ENCODE measurements around the gene TET2.
"Not testable (repeated sequence)": the region's sequence is repeated elsewhere in the genome, so short reads cannot be mapped to it uniquely, and the experiment has no call there.

The TET2 gene

DNA sequence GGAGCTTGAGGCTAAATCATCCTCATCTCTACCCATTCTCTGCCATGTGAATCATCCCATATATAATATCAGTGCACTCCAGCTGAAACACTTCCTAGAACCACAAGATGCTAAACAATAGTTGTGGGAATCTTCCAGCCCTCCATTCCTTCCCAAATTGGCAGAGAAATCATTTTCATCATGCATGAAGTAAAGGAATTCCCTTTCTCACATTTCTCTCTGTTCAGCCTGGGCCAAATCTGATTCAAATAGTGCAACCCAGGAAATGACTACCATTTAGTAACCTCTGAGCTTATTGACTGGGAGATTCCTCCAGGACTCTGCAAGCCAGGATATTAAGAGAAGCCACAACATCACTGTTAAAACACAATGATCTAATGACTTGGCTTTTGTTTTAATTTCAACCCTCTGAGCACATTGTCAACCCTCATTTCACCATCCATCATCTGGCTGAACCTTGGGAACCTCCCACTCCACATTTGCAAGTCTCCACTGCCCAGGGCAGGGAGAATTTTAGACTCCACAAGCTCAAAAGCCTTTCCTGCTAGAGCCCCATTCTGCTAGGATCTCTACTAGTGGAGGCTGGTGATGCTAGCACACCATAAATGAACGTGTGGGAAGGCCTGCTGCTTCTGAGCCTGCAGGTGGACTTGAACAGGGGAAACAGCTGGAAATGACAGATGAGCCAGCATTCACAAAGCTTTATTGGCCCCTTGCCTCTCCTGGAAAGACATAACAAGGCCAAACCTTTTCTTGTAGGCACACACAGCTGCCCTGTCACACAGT, 133.9 kb downstream of the TET2 start:
- in situ Hi-C loops (cut with HindIII; ENCODE audit: low sequenced_read_pairs): no loop called here

DNA sequence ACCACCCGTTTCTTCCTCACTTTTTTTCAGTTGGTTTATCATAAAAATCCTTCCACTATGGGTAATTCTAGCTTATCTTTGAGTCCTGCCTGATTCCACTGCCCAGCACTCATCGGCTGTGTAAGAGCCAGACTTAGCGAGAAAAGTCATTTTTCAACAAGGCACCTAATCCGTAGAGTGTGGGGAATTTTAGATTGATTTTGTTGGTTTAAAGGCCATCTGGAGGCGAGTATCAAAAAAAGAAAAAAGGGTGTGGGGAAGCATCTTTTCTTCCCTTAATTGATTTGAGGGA, 134.4 kb downstream of the TET2 start:
- in situ Hi-C loops (cut with HindIII; ENCODE audit: low sequenced_read_pairs): no loop called here

- in situ Hi-C loops (cut with HindIII; ENCODE audit: low sequenced_read_pairs): no loop called here
Observed at GRCh38 chr4:105282489-105282888, 135.8 kb downstream of the TET2 start.

- in situ Hi-C loops (cut with HindIII; ENCODE audit: low sequenced_read_pairs): no loop called here
Observed at GRCh38 chr4:105283501-105283900, 136.8 kb downstream of the TET2 start.

- in situ Hi-C loops (cut with HindIII; ENCODE audit: low sequenced_read_pairs): no loop called here
Observed at GRCh38 chr4:105288121-105288520, 141.4 kb downstream of the TET2 start.

DNA sequence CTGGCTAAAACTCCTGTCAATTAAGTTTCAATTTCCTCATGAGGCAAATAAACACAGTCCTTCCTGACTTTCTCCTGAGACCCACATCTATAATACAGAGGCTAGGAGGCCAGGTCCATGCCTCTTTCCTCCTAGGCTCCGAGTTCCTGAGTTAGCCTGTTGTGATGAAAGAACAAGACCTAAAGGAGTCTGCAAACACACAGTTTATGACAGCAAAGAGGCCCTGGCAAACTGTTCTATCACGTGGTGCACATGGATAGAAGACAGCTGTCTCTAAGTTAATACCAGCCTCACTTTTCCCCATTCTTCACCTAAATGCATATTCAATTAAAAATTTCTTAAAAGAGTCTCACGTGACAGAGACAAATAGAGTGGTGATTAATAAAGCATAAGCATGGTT, 145.2 kb downstream of the TET2 start:
- in situ Hi-C loops (cut with HindIII; ENCODE audit: low sequenced_read_pairs): no loop called here

- in situ Hi-C loops (cut with HindIII; ENCODE audit: low sequenced_read_pairs): no loop called here
Observed at GRCh38 chr4:105293360-105293759, 146.7 kb downstream of the TET2 start.

DNA sequence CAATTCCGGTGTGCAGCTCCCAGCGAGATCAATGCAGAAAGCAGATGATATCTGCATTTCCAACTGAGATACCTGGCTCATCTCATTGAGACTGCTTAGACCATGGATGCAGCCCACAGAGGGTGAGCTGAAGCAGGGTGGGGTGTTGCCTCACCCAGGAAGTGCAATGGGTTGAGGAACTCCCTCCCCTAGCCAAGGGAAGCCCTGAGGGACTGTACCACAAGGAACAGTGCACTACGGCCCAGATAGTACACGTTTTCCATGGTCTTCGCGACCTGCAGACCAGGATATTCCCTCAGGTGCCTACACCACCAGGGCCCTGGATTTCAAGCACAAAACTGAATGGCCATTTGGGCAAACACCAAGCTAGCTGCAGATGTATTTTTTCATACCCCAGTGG, 150.0 kb downstream of the TET2 start:
- in situ Hi-C loops (cut with HindIII; ENCODE audit: low sequenced_read_pairs): no loop called here

- in situ Hi-C loops (cut with HindIII; ENCODE audit: low sequenced_read_pairs): not testable (repeated sequence)
Observed at GRCh38 chr4:105299027-105299426, 152.4 kb downstream of the TET2 start.

DNA sequence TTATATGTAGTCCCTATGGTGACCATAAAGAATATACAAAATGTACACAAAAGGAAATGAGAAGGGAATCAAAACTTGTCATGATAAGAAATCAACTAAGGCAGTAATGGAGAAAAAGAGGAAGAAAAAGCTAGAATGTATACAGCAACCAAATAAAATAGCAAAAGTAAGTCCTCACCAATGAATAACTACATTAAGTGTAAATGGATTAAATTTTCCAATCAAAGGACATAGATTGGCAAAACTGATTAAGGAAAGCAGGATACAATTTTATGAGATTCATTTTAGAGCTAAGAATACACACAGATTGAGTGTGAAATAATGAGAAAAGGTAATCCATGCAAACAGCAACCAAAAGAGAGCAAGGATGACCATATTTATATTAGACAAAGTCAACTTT, 157.4 kb downstream of the TET2 start:
- in situ Hi-C loops (cut with HindIII; ENCODE audit: low sequenced_read_pairs): no loop called here

DNA sequence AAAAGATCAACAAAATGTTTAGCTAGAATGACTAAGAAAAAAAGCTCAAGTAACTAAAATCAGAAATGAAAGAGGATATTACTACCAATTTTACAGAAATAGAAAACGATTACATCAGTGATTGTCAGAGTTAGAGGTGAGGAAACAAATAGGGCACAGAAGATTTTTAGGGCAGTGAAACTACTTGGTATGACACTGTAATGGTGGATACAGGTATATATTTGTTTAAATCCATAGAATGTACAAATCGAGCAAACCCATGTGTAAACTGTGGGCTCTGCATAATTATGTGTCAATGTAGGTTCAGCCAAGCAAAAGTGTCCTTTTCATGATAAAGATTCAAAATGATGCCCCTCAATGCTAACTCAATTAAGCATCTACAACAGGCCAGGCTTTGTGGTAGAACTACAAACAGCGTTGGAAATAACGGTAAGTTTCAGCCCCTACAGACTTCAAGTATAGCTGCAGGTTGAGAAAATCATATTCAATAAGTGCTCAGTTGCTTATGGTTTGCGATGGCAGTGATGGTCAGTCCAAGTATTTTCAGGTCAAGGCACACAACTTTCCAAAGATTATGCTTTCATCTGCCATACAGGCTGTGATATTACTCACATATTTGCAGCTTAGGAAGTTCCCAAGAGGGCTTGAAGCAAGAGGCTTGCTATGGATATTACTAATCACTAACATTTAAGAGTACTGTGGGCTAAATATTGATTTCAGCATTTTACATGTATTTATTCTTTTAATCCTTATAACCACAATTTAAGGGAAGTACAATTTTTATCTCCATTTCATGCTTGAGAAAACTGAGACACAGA, 158.6 kb downstream of the TET2 start:
- in situ Hi-C loops (cut with HindIII; ENCODE audit: low sequenced_read_pairs): no loop called here

- in situ Hi-C loops (cut with HindIII; ENCODE audit: low sequenced_read_pairs): no loop called here
Observed at GRCh38 chr4:105306158-105306781, 159.6 kb downstream of the TET2 start.

GRCh38 chr4:105306820-105307219, 160.1 kb downstream of the TET2 start:
- in situ Hi-C loops (cut with HindIII; ENCODE audit: low sequenced_read_pairs): no loop called here

DNA sequence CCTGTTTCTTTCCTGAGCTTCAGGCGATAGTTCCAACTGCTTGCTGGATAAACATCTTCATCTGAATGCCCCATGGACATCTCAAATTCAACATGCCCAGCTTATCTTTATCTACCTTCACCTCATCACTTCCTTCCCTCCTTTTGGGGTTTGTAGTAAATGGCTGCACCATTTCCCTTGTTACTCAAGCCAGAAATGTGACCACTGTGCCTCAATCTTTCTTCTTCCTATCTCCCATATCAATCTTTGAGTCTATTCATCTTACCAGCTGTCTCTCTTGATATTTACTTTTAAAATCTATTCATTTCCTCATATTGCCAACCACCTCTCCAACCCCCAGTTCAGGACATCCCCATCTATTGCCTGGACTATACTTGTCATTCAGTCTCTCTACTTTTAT, 171.8 kb downstream of the TET2 start:
- in situ Hi-C loops (cut with HindIII; ENCODE audit: low sequenced_read_pairs): no loop called here

DNA sequence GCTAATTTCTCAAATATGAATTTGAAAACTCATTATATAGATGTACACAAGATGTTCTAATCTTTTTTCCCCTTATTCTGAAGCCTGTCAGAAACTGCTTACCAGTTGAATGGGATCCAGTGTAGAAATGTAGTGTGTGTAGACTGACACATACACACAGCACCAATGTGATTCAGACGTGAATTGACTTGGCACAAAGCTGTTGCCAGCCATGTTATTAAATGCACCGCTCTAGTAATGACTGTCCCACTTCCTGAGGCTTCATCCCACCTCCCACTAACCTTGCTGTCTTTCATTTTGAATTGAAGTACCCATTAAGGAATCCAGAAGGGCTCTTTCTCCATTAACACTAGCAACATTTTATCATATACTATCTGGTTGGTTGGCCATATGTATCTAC, 180.5 kb downstream of the TET2 start:
- in situ Hi-C loops (cut with HindIII; ENCODE audit: low sequenced_read_pairs): no loop called here

GRCh38 chr4:105327956-105328355, 181.3 kb downstream of the TET2 start:
- in situ Hi-C loops (cut with HindIII; ENCODE audit: low sequenced_read_pairs): no loop called here

DNA sequence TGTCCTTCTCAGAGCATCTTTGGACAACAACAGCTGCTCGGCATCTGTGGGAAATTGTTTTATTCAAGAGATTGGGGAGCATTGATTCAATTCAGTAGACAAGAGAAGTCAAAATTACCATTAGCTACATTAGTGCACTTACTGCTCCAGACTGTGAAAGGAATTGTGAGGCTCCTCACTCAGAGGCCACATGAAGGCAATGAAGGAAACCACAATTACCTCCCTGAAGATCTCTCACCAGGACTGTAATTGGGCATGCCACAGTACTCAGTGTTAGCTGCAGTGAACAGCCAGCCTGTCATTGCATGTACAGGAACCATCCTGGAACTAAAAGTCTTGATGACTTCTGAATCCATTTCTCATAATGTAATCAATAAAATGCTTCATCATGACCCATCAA, 182.4 kb downstream of the TET2 start:
- in situ Hi-C loops (cut with HindIII; ENCODE audit: low sequenced_read_pairs): no loop called here
